WI38 (cell line): ENCODE measurements around the gene IGF1R.

Experiments
- H3K4me3 ChIP-seq: 2 replicates; pipeline ENCODE4 v1.5.1; 2011; ENCODE audit warnings: low read depth, mild to moderate bottlenecking, control low read depth, low read length
- TF ChIP-seq, protein P1 (sequence below): IDR thresholded peaks from 2 replicates; pipeline ENCODE4 v1.5.1; 2012; ENCODE audit warnings: low read depth, mild to moderate bottlenecking, control low read depth, low read length

Gene IGF1R

DNA sequence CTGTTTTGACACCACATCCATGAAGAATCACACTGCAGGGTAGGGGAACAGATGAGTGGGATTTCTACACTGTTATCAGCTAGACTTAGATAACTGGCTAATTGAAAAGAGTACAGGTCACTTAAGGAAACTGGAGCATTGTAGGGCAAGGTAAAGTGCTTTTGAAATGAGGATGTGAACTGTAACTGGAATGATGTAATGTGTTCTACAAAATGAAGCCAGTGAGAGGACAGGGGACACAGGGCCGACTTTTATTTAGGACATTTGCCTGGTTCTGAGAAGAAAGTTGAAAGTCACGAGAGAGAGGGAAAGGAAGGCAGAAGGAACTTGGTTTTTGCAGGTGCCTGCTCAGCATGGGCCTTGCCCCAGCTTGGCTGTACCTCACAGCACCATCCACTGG, 50.5 kb downstream of the IGF1R start:
- TF ChIP-seq, protein P1, sequence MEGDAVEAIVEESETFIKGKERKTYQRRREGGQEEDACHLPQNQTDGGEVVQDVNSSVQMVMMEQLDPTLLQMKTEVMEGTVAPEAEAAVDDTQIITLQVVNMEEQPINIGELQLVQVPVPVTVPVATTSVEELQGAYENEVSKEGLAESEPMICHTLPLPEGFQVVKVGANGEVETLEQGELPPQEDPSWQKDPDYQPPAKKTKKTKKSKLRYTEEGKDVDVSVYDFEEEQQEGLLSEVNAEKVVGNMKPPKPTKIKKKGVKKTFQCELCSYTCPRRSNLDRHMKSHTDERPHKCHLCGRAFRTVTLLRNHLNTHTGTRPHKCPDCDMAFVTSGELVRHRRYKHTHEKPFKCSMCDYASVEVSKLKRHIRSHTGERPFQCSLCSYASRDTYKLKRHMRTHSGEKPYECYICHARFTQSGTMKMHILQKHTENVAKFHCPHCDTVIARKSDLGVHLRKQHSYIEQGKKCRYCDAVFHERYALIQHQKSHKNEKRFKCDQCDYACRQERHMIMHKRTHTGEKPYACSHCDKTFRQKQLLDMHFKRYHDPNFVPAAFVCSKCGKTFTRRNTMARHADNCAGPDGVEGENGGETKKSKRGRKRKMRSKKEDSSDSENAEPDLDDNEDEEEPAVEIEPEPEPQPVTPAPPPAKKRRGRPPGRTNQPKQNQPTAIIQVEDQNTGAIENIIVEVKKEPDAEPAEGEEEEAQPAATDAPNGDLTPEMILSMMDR = no peak
- no peak overlapping the region for H3K4me3 ChIP-seq

DNA sequence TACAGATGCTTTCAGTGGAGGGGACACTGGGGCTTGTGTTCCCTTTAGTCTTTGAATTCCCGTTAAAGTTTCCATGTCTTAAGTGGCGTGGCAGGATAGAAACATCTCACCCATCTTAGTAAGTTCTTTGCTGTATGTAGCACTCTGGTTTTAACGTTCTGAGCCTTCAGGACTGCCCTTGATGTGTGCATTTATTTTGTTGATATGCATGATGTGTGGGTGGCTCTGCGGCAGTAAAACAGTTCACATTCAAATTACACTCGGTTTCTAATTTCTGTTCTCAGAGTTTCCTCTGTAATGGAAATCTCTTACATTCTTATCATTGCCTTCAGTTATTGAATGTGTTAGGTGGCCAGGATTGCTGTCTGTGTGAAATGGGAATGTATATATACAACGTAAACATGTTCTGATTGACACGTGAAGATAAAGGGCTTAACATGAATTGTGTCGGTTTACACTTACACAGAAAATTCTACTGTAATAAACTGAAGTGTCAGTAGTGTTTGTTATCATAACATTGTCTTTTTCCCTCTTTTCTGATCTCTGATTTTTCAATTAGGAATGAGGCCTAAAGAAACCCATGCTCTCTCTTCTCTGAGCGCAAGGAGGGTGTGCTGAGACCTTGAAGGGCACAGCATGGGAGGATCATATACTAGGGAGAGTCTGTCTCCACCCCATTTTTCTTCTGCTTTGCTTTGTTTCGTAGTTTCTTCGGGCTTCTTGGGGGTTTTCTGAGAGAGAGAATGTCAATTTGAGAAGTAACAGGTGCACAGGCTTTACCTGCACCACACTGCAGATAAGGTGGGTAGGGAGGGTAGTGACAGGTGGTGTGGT, 51.5 kb downstream of the IGF1R start:
- TF ChIP-seq, protein P1 = no peak
- H3K4me3 ChIP-seq = no peak overlapping the region

DNA sequence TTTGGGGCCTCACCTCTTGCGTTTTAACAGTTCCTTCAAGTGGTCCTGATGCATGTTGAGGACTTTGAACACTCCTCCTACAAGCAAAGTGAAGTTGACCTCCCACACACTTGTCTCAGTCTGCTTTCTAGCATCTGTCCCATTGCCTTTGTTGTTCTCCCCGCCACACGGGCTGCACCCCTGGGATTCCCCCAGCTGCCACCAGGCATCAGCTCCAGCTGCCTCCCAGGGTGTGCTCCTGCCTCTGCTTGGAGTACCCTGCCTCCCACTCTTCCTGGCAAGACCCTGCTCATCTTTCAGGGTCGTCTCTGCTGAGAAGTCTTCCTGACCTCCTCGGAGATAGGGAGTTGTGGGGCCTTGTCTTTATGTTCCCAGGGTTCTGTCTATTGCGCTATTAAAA, 52.2 kb downstream of the IGF1R start:
- TF ChIP-seq, protein P1 = no peak

DNA sequence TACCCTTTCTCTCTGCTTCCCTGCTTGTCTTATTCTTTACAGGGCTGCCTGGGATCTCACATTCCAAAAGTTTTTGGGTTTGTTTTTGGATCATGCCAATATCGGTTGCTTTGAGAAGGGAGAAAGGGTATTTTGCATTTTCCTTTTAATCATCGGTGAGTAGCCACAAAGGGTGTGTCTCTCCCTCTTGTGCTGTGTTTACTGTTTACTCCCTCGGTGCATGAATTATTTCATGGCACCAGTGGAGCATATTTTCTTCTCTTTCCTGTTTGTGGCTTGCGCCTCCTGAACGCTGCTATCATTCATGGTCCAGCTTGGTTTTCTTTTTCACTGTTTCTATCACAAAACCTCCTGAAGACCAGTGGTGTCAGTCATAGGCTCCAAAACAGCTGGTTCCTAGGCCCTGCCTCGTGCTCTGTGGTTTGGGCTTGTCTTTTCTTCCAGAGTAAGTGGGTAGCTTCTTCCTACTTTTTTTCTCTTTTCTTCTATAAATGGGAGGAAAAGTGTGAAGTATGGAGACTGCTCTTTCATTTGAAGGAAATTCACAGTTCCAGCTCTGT, 54.9 kb downstream of the IGF1R start:
- no peak overlapping the region for H3K4me3 ChIP-seq
- TF ChIP-seq, protein P1 = no peak

More for the DNA sequence above, 52.2 kb downstream of the IGF1R start:
- H3K4me3 ChIP-seq = no peak overlapping the region

DNA sequence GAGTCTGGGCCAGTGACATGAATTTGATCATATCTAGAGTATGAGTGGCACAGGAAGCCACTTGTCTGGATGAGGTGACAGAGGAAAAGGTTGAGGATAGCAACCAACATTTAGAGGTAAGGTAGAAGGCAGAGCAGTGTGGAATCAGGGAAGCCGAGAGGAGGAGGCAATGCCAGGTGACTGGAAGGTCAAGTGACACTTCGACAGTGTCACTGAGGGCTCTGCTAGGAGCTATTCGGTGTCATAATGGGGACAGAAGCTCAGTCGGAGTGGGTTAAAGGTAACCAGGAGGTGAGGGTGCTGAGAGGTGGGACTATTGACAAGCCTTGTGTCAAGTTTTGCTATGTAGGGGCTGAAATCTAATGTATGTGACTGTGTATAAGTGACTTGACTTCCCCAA, 56.7 kb downstream of the IGF1R start:
- H3K4me3 ChIP-seq = no peak overlapping the region
- TF ChIP-seq, protein P1 = no peak

DNA sequence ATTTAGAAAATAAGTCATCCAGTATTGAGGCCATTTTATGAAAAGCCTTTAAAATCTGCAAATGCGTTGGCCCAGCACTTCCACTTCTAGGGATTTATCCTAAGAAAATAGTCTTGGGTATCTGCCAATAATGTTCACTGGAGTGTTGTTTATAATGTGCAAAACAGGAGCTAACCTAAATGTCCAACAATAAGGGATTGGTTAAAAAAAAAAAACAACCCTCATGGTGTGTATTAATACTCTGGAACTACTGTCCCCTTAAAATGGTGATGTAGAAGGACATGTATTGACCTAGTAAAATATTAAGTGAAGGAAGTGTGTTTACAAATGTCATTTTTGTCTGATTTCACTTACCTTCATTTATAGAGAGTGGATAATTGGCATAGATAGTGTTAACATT, 58.0 kb downstream of the IGF1R start:
- no peak overlapping the region for H3K4me3 ChIP-seq
- TF ChIP-seq, protein P1 = no peak

DNA sequence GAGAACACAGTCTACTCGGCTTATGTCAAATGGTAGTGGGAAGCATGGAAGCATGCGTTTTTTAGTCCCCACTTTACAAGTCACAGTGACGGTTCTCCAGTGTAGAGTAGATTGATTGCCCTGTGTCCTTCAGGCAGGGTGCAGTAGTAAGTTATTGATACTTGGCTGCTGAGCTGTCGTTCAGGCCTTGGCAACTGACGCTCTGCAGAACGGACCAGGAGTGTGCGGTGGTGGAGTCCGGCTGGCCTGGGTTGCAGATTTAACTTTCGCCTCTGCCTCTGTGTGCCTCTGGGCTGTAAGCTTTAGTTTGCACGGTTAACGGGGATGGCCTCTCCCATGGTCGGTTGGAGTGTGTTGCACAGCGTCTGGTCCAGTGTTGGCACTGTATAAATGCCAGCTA, 58.6 kb downstream of the IGF1R start:
- TF ChIP-seq, protein P1 = no peak
- H3K4me3 ChIP-seq = no peak overlapping the region
